Ramos (cell line): ENCODE measurements around the gene SLC10A1.

ENCODE experiments used
- in situ Hi-C: fragments of 300-500 bp; cut with MboI; formaldehyde crosslinking; loops from one replicate; pipeline ENCODE4 v1.14.3; 2022; ENCODE audit warnings: low sequenced_read_pairs; ENCODE audit not compliant: unreplicated experiment

SLC10A1 gene

DNA sequence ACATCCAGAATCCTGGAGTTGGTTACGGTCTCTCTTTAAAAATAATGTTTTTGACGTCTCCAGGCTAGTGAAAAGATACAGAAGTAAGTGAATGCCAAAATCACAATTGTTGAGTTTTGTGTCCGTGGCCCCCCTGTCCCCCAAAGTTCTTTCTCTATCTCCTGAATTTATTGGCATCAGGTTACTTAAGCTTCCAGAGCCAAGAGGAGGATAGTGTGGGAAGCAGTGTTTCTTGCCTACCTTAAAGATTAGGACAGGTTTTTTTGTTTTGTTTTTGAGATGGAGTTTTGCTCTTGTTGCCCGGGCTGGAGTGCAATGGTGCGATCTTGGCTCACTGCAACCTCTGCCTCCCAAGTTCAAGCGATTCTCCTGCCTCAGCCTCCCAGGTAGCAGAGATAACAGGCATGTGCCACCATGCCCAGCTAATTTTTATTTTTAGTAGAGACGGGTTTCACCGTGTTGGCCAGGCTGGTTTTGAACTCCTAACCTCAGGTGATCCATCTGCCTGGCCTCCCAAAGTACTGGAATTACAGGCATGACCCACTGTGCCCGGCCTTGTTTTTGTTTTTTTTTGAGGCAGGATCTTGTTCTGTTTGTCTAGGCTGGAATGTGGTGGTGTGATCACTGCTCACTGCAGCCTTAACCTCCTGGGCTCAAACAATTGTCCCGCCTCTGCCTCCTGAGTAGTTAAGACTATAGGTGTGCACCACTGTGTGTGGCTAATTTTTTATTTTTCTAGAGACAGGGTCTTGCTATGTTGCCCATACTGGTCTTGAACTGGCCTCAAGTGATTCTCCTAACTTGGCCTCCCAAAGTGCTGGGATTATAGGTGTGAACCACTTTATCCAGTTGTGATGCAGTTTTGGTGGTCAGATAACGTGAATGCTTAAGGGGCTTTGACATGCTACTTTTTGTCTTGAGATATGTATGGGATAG is 24.7 kb downstream of the SLC10A1 start:
- in situ Hi-C loops = no loop called here

DNA sequence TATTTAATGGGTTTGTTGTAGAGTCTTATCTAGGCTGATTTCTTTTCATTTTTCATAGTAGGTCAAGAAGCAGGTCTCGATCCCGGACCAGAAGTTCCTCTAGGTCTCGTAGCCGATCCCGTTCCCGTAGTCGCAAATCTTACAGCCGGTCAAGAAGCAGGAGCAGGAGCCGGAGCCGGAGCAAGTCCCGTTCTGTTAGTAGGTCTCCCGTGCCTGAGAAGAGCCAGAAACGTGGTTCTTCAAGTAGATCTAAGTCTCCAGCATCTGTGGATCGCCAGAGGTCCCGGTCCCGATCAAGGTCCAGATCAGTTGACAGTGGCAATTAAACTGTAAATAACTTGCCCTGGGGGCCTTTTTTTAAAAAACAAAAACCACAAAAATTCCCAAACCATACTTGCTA is 25.9 kb downstream of the SLC10A1 start:
- in situ Hi-C loops = no loop called here

DNA sequence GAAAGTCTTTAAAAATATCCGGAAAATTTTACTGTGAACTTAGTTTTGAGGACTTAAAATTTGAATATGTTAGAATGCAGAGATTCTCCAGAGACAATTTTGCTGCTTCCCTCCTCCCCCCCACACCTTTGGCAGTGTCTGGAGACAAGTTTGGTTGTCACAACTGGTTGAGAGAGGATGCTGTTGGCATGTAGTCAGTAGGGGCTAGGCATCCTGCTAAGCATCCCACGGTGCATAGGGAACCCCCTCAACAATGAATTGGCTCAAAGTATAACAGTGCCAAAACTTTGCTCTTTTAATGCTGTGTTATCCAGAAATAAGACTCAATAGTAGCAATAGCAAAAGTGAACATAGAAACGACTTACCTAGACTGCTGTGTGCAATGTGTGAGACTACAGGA is 26.5 kb downstream of the SLC10A1 start:
- in situ Hi-C loops = no loop called here

DNA sequence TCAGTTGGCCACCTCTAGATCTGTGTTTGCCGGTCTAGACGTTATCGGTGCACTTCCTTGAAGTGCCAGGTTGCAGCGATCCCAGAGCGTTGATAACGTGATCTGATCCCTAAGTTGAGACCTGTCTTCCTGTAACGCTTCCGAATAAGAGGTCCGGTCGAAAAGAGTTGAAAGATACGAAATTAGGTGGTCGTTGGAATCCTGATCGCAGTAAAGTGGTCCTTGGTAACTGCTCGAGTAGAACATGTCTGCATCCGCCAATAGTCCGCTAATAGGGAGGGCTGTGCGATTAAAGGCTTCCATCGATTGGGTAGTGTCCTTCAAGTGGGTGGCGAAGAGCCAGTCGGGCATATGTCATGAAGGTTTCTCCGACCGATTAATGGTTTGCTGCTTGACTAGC is 27.4 kb downstream of the SLC10A1 start:
- in situ Hi-C loops = no loop called here

DNA sequence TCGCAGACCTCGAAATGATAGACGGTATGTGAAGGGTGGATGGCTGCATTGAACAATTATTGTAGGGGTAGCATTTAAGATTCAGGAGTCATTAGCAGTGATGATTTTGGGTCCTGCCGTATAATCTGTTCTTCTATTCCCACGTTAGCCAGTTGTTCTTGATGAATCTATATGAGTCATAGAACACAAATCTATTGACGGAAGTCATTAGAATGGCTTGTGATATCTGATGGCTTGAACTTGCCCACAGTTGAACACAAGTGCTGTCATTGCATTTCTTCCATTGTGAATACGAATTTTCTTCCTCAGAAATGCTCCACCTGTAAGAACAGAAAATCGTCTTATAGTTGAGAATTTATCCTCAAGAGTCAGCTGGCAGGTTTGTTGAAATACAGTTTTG is 28.2 kb downstream of the SLC10A1 start:
- in situ Hi-C loops = no loop called here

DNA sequence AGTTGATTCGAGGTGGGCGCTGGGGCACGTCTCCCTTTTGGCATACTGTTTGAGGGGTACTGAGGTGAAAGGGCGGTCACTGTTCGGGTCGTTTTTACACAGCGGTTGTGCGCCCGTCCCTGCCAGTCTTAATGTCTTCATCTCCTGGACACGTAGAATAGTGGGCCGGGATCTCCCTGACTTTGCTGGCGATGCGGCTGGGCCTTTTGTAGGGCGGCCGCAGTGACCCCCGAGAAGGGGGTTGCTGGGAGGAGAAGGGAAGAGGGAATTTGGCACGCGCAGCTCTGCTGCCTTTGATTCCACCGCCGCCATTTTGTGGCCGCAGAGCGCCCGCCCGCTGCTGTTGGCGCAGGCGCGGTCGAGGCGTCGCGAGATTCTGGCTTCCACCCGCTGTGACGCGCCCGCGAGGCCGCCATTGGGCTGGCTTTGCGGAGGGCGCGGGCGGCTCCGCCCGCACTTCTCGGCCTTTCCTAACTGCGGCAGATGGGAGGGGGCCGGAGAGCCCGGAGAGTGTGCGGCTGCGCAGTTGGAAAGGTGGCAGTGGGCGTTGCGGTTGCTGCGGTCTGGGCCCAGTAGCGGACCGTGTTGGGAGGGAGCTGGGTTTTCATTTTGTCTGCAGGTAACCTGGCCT is 29.6 kb downstream of the SLC10A1 start:
- in situ Hi-C loops = no loop called here

GRCh38 chr14:69766984-69767368 is 30.1 kb downstream of the SLC10A1 start, which contains the start of gene SRSF5:
SRSF5 (plus strand) TSS chr14:69767142; CDS start chr14:69768157, 1,015 bp downstream.
- in situ Hi-C loops = no loop called here

- in situ Hi-C loops = no loop called here
These were observed 33.1 kb downstream of the SLC10A1 start for GRCh38 chr14:69763761-69764510.

- in situ Hi-C loops = no loop called here
These were observed 36.2 kb downstream of the SLC10A1 start for GRCh38 chr14:69760810-69761209.

DNA sequence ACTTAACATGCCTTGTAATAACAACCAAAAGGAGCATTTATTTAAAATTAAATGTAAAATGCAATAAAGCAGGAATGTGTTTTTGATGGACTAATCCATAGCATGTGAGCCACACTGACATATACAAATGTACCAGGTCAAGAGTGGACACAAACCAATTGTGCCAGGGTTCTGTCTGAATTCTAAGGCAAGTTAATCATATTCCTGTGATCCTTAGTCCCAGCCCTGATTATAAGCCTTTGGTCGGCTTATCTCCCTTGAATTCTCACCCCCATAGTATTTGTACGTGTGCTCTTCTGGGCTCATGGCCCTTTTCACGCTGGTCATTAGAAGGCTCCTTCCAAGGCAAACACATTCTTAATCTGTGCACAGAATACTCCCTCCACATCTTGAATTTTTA is 40.7 kb downstream of the SLC10A1 start:
- in situ Hi-C loops = no loop called here

DNA sequence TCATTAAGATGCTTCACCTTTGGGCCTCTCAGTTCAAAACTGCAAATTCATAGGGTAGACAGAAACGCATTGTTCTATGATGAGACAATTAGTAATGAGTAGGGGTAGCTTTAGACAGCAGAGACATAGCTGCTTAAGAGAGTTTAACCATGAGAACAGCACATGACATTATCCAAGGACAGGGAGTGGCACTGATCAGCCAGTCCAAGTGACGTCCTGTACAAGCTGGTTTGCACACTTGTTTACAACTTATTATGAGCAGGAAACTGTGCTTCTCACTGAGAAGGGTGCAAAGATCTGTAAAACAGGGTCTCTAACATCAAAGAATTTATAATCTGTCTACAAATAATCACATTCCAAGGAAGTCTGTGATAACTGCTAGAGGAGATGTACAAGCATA is 41.3 kb downstream of the SLC10A1 start:
- in situ Hi-C loops = no loop called here

GRCh38 chr14:69755296-69755695 is 41.7 kb downstream of the SLC10A1 start:
- in situ Hi-C loops = no loop called here

DNA sequence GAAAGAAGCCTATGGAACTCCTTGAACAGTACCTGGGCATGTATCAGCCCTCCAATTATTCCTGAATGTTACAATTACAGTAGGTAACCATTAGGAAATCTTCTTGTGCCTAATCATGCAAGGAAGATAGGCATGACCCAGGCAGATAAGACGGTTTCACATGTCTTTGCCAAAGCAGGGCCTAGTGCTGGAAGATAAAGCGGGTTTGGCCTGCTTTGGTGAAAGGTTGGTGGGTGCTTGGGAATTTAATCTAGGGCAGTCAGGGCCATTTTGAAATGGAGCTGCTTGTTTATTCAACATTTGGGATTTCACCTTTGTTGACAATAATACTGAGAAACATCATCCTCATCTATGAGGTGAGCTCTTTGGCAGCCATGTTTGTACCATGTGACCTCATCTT is 42.6 kb downstream of the SLC10A1 start:
- in situ Hi-C loops = no loop called here

DNA sequence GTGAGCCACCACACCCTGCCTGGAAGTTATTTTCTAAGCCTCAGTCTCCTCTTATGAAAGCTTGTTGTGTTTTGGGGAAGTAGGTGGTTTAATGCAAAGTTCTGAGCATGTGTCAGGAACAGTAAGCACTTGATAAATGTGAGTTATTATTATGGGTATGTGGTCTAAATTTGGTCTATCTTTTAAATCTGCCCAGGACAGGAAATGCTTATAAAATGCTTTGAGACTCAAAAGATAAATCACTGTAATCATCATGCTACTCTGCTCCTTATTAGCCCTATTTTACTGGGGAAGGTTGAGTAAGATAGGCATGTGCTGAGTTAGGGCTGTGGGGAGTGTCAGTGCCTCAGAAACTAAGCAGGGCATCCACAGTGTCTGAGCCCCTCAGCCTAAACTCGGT is 43.2 kb downstream of the SLC10A1 start:
- in situ Hi-C loops = no loop called here

- in situ Hi-C loops = no loop called here
These were observed 44.3 kb downstream of the SLC10A1 start for GRCh38 chr14:69752773-69753172.

GRCh38 chr14:69750495-69750894 is 46.5 kb downstream of the SLC10A1 start:
- in situ Hi-C loops = no loop called here

DNA sequence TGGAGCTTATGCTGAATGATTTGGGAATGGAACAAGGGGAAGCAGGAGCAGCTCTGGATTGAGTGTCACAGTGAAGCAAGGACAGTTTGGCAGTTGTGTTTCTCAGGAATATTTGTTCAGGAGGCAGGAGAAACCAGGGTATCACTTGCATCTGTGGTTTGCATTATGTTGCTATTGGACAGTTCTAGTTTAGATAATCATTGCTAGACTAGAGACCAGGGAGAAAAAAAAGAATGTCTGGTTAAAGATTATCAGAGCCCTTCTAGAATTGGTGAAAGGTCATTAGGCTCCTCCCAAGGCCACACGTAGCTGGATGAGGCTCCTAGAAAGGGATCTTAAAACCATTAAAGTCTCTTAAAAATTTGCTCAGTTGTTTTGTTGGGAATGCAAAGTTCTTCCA is 47.1 kb downstream of the SLC10A1 start:
- in situ Hi-C loops = loop anchor here (25.0 kb wide), 1 partner anchor 488 kb away; the partner anchor contains the start of gene GALNT16

DNA sequence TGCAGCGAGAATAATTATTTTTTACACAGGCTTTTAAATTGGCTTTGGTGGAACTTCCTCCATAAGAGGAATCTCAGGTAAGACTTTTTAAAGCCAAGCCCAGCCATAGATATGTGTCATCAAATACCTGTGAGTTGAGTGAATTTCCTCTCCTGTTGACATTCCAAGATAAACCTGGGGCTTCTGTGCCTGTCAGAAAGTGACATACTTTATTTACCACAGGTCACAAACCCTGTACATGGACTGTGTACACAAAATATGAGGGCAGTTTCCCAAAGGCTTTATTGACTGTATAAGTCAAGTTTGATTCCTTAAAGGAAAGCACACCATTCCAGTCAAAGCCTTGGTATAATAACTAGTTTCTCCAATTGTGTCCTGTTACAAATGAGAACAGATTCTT is 56.0 kb downstream of the SLC10A1 start:
- in situ Hi-C loops = loop anchor here (25.0 kb wide), 1 partner anchor 479 kb away; the partner anchor contains the start of gene GALNT16

DNA sequence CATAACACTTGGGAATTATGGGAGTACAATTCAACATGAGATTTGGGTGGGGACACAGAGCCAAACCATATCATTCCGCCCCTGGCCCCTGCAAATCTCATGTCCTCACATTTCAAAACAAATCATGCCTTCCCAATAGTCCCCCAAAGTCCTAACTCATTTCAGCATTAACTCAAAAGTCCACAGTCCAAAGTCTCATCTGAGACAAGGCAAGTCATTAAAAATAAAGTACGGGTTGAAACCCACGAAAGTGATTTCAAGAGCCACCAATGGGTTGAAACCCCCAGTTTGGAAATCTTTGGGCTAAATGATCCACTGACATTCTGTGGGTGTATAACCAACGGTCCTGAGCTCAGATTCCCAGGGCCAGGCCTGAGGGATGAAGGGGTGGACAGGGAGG is 60.6 kb downstream of the SLC10A1 start:
- in situ Hi-C loops = loop anchor here (25.0 kb wide), 1 partner anchor 474 kb away; the partner anchor contains the start of gene GALNT16

DNA sequence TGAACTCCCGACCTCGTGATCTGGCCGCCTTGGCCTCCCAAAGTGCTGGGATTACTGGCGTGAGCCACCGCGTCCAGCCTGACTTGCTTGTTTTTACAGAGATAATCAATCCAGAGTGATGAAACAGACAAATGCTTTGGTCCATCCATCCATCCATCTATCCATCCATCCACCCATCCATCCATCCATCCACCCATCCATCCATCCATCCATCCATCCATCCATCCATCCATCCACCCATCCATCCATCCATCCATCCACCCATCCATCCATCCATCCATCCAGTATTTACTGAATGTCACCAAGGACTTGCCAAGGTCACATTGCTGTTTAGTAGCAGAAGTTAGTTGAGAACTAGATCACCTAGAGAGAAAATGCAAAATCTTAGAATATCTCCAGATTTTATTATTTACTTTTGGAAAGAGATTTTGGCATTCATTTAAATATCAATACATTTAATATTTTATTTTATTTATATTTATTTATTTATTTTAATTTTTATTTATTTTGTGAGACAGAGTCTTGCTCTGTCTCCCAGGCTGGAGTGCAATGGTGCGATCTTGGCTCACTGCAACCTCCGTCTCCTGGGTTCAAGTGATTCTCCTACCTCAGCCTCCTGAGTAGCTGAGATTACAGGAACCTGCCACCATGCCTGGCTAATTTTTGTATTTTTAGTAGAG is 65.0 kb downstream of the SLC10A1 start:
- in situ Hi-C loops = loop anchor here (25.0 kb wide), 1 partner anchor 470 kb away; the partner anchor contains the start of gene GALNT16
